ENCODE results near the gene TCERG1L. TPM values are rescaled to one million over a fixed set of nuclear protein-coding genes. Genes with fewer than 3 reads are reported as not detected.

TCERG1L gene
- polyA plus RNA-seq, 1 experiment: not detected

DNA sequence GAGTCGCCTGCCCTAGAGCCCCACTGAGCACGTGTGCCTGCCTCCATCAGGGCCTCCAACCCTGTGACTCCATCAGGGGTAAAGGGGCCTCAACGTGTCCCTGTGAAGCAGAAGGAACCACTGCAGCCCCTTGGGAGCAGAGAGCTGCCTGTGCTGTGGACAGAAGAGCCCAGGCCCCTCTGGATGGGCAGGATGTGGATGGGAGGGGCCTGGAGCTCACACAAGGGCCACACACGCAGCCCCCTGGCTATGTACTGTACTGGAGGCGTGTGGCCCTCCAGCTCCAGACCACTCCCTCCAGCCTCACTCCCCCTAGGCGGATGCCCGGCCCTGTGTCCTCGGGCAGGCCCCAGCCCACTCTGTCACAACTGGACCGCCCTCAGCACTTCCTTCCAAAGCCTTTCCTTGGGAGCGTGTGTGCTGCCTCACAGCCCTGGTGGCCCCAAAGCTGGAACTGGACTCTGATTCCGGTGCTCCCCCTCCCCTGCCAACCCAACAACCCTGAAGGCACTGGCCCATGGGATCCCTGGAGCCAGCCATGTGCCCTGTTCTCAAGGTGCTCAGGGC lies 238.0 kb downstream of the TCERG1L start:
- CTCF ChIA-PET: no interaction called here
- Histone ChIP-seq H3K36me3 (ENCODE audit: control insufficient read depth, insufficient read depth, low read length) (no peaks in the 10 kb centered on the region), H3K27me3 (ENCODE audit: control insufficient read depth, insufficient read depth, low read length) (no peaks in the 10 kb centered on the region), H3K4me3 (ENCODE audit: low read depth, low read length) (no peak overlapping the region)
- no peak for DNase-seq (ENCODE audit: low read depth)
- POLR2A ChIA-PET: no interaction called here
- TF ChIP-seq, protein P1, sequence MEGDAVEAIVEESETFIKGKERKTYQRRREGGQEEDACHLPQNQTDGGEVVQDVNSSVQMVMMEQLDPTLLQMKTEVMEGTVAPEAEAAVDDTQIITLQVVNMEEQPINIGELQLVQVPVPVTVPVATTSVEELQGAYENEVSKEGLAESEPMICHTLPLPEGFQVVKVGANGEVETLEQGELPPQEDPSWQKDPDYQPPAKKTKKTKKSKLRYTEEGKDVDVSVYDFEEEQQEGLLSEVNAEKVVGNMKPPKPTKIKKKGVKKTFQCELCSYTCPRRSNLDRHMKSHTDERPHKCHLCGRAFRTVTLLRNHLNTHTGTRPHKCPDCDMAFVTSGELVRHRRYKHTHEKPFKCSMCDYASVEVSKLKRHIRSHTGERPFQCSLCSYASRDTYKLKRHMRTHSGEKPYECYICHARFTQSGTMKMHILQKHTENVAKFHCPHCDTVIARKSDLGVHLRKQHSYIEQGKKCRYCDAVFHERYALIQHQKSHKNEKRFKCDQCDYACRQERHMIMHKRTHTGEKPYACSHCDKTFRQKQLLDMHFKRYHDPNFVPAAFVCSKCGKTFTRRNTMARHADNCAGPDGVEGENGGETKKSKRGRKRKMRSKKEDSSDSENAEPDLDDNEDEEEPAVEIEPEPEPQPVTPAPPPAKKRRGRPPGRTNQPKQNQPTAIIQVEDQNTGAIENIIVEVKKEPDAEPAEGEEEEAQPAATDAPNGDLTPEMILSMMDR (IDR thresholded peaks at IDR 0.05; ENCODE audit: insufficient read depth, low read depth, low read length): no peak

DNA sequence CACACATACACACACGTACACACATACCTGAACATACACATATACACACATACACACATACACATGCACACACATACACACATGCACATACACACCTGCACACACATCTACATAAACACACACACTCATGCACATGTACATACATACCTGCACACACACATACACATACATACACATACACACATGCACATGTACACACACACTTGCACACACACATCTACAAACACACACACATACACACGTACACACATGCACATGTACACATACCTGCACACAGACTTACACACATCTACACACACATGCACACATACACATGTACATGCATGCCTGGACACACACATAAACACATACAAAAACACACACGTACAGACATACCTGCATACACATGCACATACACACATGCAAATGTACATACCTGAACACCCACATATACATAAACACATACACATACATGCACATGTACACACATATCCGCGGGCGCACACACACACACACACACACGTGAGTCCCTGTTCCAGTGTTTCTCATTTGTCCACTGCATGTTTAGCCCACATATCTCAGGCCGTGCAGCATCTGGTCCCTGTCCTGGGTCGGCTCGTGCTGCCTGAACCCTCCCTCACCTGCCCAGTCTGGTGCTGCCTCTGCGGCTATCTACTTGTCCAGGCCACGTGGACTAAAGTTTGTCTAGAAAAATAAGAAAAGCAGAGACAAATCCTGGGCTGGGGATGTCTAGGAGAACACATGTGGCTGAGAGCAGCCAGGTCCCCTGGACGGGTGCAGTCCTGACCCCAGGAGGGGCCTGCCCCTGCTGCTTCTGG lies 238.7 kb downstream of the TCERG1L start:
- no peak for DNase-seq (ENCODE audit: low read depth)
- Histone ChIP-seq H3K4me3 (ENCODE audit: low read depth, low read length) (no peak overlapping the region), H3K36me3 (ENCODE audit: control insufficient read depth, insufficient read depth, low read length) (no peaks in the 10 kb centered on the region), H3K27me3 (ENCODE audit: control insufficient read depth, insufficient read depth, low read length) (no peaks in the 10 kb centered on the region)
- CTCF ChIA-PET: no interaction called here
- TF ChIP-seq, protein P1 (IDR thresholded peaks at IDR 0.05; ENCODE audit: insufficient read depth, low read depth, low read length): no peak
- POLR2A ChIA-PET: no interaction called here

DNA sequence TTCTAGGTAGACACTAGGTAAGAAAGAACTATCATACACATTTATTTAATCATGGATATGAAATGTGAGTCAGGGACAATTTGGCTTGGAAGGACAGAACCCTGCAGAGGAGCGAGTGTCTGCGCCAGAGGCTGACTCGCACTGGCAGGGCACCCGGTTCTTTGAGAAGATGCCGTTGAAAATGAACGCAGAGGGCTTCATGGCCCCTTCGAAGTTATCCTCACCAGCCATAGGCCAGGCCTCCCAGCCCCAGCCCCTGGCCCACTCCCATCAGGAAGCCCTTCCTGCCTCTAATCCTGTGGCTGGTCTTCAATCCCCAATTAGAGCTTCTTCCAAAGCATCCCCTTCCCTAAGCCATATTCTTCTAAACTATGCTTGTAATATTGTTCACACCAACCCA lies 239.8 kb downstream of the TCERG1L start:
- DNase-seq (ENCODE audit: low read depth): no peak
- no peaks in the 10 kb centered on the region for H3K27me3 ChIP-seq (ENCODE audit: control insufficient read depth, insufficient read depth, low read length)
- CTCF ChIA-PET: no interaction called here
- POLR2A ChIA-PET: no interaction called here
- no peaks in the 10 kb centered on the region for H3K36me3 ChIP-seq (ENCODE audit: control insufficient read depth, insufficient read depth, low read length)
- TF ChIP-seq, protein P1 (IDR thresholded peaks at IDR 0.05; ENCODE audit: insufficient read depth, low read depth, low read length): no peak
- H3K4me3 ChIP-seq (ENCODE audit: low read depth, low read length): no peak overlapping the region

DNA sequence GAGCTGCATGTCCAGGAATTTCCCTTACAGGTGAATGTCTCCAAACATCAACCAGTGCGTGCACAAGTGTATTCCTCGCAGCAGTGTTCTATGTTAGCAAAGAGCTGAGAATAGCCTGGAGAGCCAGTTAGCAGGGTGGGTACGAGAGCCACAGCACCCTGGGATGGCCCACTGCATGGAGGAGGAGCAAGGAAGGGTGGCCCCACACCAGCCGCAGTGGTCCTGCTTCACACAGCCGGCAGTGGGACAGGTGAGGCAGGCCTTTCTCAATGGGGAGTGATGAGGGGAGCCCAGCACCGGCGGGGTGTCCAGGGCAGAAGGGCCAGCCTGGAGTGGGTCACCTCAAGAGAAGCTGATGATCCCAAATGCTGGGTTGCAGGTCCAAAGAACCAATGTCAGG lies 240.7 kb downstream of the TCERG1L start:
- no peak for DNase-seq (ENCODE audit: low read depth)
- TF ChIP-seq, protein P1 (IDR thresholded peaks at IDR 0.05; ENCODE audit: insufficient read depth, low read depth, low read length): no peak
- POLR2A ChIA-PET: no interaction called here
- Histone ChIP-seq H3K4me3 (ENCODE audit: low read depth, low read length) (no peak overlapping the region), H3K27me3 (ENCODE audit: control insufficient read depth, insufficient read depth, low read length) (no peaks in the 10 kb centered on the region), H3K36me3 (ENCODE audit: control insufficient read depth, insufficient read depth, low read length) (no peaks in the 10 kb centered on the region)
- CTCF ChIA-PET: no interaction called here

DNA sequence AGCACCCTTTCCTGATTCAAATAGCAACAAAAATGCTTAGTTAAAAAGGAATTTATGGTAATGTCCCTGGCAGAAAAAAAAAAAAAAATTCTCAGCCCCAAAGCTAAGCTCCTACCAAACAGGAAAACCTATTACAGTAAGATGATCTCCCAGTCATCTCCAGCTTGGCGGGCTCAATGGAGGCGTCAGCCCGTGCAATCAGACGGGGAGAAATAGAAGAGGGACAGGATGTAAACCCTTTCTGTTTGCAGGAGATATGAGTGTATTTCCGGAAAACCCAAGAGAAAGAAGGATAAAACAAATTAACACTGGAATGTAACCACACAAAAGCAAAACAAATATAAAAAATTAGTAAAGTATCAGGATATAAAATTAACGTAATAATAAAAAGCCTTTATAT lies 242.8 kb downstream of the TCERG1L start:
- POLR2A ChIA-PET: no interaction called here
- TF ChIP-seq, protein P1 (IDR thresholded peaks at IDR 0.05; ENCODE audit: insufficient read depth, low read depth, low read length): no peak
- H3K27me3 ChIP-seq (ENCODE audit: control insufficient read depth, insufficient read depth, low read length): no peaks in the 10 kb centered on the region
- no peak overlapping the region for H3K4me3 ChIP-seq (ENCODE audit: low read depth, low read length)
- no peak for DNase-seq (ENCODE audit: low read depth)
- no peaks in the 10 kb centered on the region for H3K36me3 ChIP-seq (ENCODE audit: control insufficient read depth, insufficient read depth, low read length)
- CTCF ChIA-PET: interaction anchor here (0.6 kb wide), 1 partner anchor 227 kb away, joined by 3 read pairs; no protein-coding TSS in a partner anchor

Data from BJ (cell line).